T-cell (primary cell): ENCODE data around the gene EPO. TPM values are rescaled to one million over a fixed set of nuclear protein-coding genes. Genes with fewer than 3 reads are reported as not detected.
"Not testable (repeated sequence)": the region's sequence is repeated elsewhere in the genome, so short reads cannot be mapped to it uniquely, and the experiment has no call there.

ENCODE experiments used
- ATAC-seq, 4 experiments: fragments of 200-7000 bp in 3 of 4; fragments of 150-1000 bp in 1 of 4; cut with Tn5 transposase; replicated peaks in 1 of 4; 1 replicate in 3 of 4; 2 replicates in 1 of 4; pipeline ENCODE4 v1.10.0; 2021; ENCODE audit warnings: moderate library complexity in 3 of 4, mild to moderate bottlenecking in 2 of 4, moderate number of reproducible peaks in 1 of 4
- CTCF ChIA-PET, 2 donors: fragments of 300-600 bp; sonication (Branson Sonifier 250); formaldehyde crosslinking; loops; one replicate each; lab custom pipeline; 2022; ENCODE audit warnings: antibody characterized with exemption in 2 of 2; lab: Charles Lee
- POLR2A ChIA-PET, 2 donors: fragments of 300-600 bp; sonication (Branson Sonifier 250); formaldehyde crosslinking; loops; one replicate each; lab custom pipeline; 2022; ENCODE audit warnings: antibody characterized with exemption in 2 of 2; lab: Charles Lee
- DNase-seq, 35 experiments: peaks; one replicate each; pipeline versions ENCODE4 v3.0.0 to v3.0.0-alpha.2; 2013 to 2023
- H3K27ac ChIP-seq: one replicate; pipeline ENCODE4 v1.5.1; 2013; ENCODE audit warnings: low read length
- H3K27me3 ChIP-seq, 2 experiments: replicated peaks in 1 of 2; 1 replicate in 1 of 2; 2 replicates in 1 of 2; pipeline versions ENCODE4 v1.6.1 to v1.7.0; 2013; ENCODE audit warnings: low read length in 1 of 2, mixed read lengths in 1 of 2; ENCODE audit not compliant: control insufficient read depth in 2 of 2, insufficient read depth in 2 of 2; ENCODE audit errors: extremely low read depth in 1 of 2
- H3K36me3 ChIP-seq, 2 donors: 1 replicate in 1 of 2; 2 replicates in 1 of 2; pipeline versions ENCODE4 v1.6.1 to v1.7.0; 2013; ENCODE audit warnings: low read length in 1 of 2; ENCODE audit not compliant: control insufficient read depth in 2 of 2, insufficient read depth in 1 of 2; ENCODE audit errors: extremely low read depth in 1 of 2
- H3K4me1 ChIP-seq, 2 experiments: 1 replicate in 1 of 2; 2 replicates in 1 of 2; pipeline versions ENCODE4 v1.6.1 to v1.7.0; 2013; ENCODE audit warnings: low read length in 2 of 2, mixed read lengths in 1 of 2; ENCODE audit not compliant: insufficient read depth in 2 of 2, control insufficient read depth in 1 of 2; ENCODE audit errors: extremely low read depth in 1 of 2
- H3K4me3 ChIP-seq, 2 donors: 1 replicate in 1 of 2; 2 replicates in 1 of 2; pipeline versions ENCODE4 v1.5.1 to v1.7.0; 2013; ENCODE audit warnings: mild to moderate bottlenecking in 2 of 2, low read length in 1 of 2, moderate library complexity in 1 of 2; ENCODE audit not compliant: control insufficient read depth in 1 of 2; ENCODE audit errors: extremely low read depth in 1 of 2
- H3K9me3 ChIP-seq: 2 replicates; pipeline ENCODE4 v1.7.0; 2013
- H3K27ac Mint-ChIP-seq, 2 donors: one replicate each; pipeline ENCODE4 v1.8.0; 2020 to 2021; ENCODE audit warnings: mild to moderate bottlenecking in 2 of 2, mixed read lengths in 2 of 2
- H3K27me3 Mint-ChIP-seq, 2 donors: one replicate each; pipeline ENCODE4 v1.8.0; 2021 to 2022; ENCODE audit warnings: mixed read lengths in 2 of 2
- H3K36me3 Mint-ChIP-seq: one replicate; pipeline ENCODE4 v1.8.0; 2021; ENCODE audit warnings: mixed read lengths
- H3K4me1 Mint-ChIP-seq, 3 donors: one replicate each; pipeline ENCODE4 v1.8.0; 2020 to 2022; ENCODE audit warnings: mixed read lengths in 3 of 3, mild to moderate bottlenecking in 1 of 3
- H3K4me3 Mint-ChIP-seq, 3 donors: one replicate each; pipeline ENCODE4 v1.8.0; 2020 to 2022; ENCODE audit warnings: mild to moderate bottlenecking in 3 of 3, mixed read lengths in 3 of 3, moderate library complexity in 3 of 3
- H3K9me3 Mint-ChIP-seq, 3 donors: one replicate each; pipeline ENCODE4 v1.8.0; 2020 to 2022; ENCODE audit warnings: mixed read lengths in 3 of 3
- WGBS: methylation state at CpG from one replicate; pipeline ENCODE4 v1.1.5; 2013; ENCODE audit warnings: missing lambda C conversion rate; ENCODE audit not compliant: insufficient coverage; 5-methylcytosine and 5-hydroxymethylcytosine counted together
- total RNA-seq, 35 experiments: library from RNA in 6 of 35; stranded (reverse) in 6 of 35; fragments of 120-200 nt in 1 of 35; gene quantifications; one replicate each; pipeline versions ENCODE4 v1.2.1 to v1.2.4 and lab custom pipeline; 2013 to 2026

Gene EPO
- total RNA-seq, 5 donors from 2014 or later (not counting 1 experiment from before 2014, with no cell fraction given) = not detected

- CTCF ChIA-PET = interaction anchor here (0.7 to 2.3 kb wide), 2 partner anchors 19 to 1294 kb away, joined by 6 to 12 read pairs; partner anchors contain the start of gene POP7 (in 1 of the 2)
- H3K4me1 Mint-ChIP-seq, DNase-seq, POLR2A ChIA-PET, ATAC-seq, H3K27ac ChIP-seq, H3K4me1 ChIP-seq, H3K9me3 Mint-ChIP-seq, H3K4me3 ChIP-seq, H3K36me3 Mint-ChIP-seq, H3K4me3 Mint-ChIP-seq, H3K9me3 ChIP-seq, H3K36me3 ChIP-seq: not testable (repeated sequence)
- H3K27me3 ChIP-seq = peaks cover 0 to 77% of the 10 kb centered on the region in 2 experiments
- Mint-ChIP-seq H3K27me3 (peaks cover 42 to 50% of the 10 kb centered on the region in 2 donors), H3K27ac (peak overlapping the region in 1 of 2 donors; percentile 17)
- WGBS = no CpG with 5 or more reads among the region's 2 CpGs
These were observed 4.1 kb downstream of the EPO start for GRCh38 chr7:100724364-100724763.

- DNase-seq (no peak), ATAC-seq (no peak)
- peaks cover 3 to 7% (median 3%) of the 10 kb centered on the region in 3 donors for H3K4me1 Mint-ChIP-seq
- no peaks in the 10 kb centered on the region for H3K36me3 Mint-ChIP-seq
- H3K9me3 ChIP-seq = no peaks in the 10 kb centered on the region
- H3K36me3 ChIP-seq = no peaks in the 10 kb centered on the region
- peaks cover 24 to 36% of the 10 kb centered on the region in 2 donors for H3K27me3 Mint-ChIP-seq
- POLR2A ChIA-PET = no interaction called here
- 75% methylated on average over 10 of the region's 12 CpGs for WGBS
- H3K27me3 ChIP-seq = peaks cover 0 to 60% of the 10 kb centered on the region in 2 experiments
- H3K27ac ChIP-seq = no peak overlapping the region
- H3K4me3 ChIP-seq = no peak overlapping the region
- H3K9me3 Mint-ChIP-seq = no peaks in the 10 kb centered on the region
- H3K27ac Mint-ChIP-seq = no peak overlapping the region
- no peak overlapping the region for H3K4me3 Mint-ChIP-seq
- CTCF ChIA-PET = no interaction called here
- H3K4me1 ChIP-seq = peaks cover 0 to 3% of the 10 kb centered on the region in 2 experiments
These were observed 6.9 kb downstream of the EPO start for GRCh38 chr7:100726996-100727761.

- peaks cover 3 to 7% (median 3%) of the 10 kb centered on the region in 3 donors for H3K4me1 Mint-ChIP-seq
- H3K4me1 ChIP-seq = peaks cover 0 to 3% of the 10 kb centered on the region in 2 experiments
- no peak for ATAC-seq
- no peak overlapping the region for H3K27ac ChIP-seq
- peaks cover 0 to 55% of the 10 kb centered on the region in 2 experiments for H3K27me3 ChIP-seq
- no peaks in the 10 kb centered on the region for H3K36me3 ChIP-seq
- H3K27me3 Mint-ChIP-seq = peaks cover 15 to 30% of the 10 kb centered on the region in 2 donors
- H3K9me3 ChIP-seq = no peaks in the 10 kb centered on the region
- H3K27ac Mint-ChIP-seq = no peak overlapping the region
- H3K4me3 ChIP-seq = no peak overlapping the region
- ChIA-PET POLR2A (no interaction called here), CTCF (no interaction called here)
- H3K9me3 Mint-ChIP-seq = no peaks in the 10 kb centered on the region
- H3K4me3 Mint-ChIP-seq = no peak overlapping the region
- no peaks in the 10 kb centered on the region for H3K36me3 Mint-ChIP-seq
- DNase-seq = no peak
- 75% methylated on average over 6 of the region's 8 CpGs for WGBS
These were observed 7.9 kb downstream of the EPO start for GRCh38 chr7:100728196-100728595.

GRCh38 chr7:100730136-100730800 lies 10.0 kb downstream of the EPO start:
- Mint-ChIP-seq H3K27me3 (peaks cover 11 to 34% of the 10 kb centered on the region in 2 donors), H3K4me3 (no peak overlapping the region), H3K4me1 (peaks cover 3 to 9% (median 5%) of the 10 kb centered on the region in 3 donors), H3K27ac (no peak overlapping the region), H3K9me3 (no peaks in the 10 kb centered on the region), H3K36me3 (no peaks in the 10 kb centered on the region)
- POLR2A ChIA-PET = interaction anchor here in 1 of 2 donors (0.7 kb wide), 1 partner anchor 220 kb away, joined by 3 read pairs; no protein-coding TSS in a partner anchor
- 55% methylated on average over 2 of the region's 3 CpGs for whole genome bisulfite sequencing
- Histone ChIP-seq H3K27me3 (peaks cover 0 to 49% of the 10 kb centered on the region in 2 experiments), H3K4me3 (no peak overlapping the region), H3K4me1 (peaks cover 0 to under 1% of the 10 kb centered on the region in 2 experiments), H3K27ac (no peak overlapping the region), H3K9me3 (no peaks in the 10 kb centered on the region), H3K36me3 (no peaks in the 10 kb centered on the region)
- CTCF ChIA-PET = interaction anchor here (0.5 to 0.6 kb wide), 2 partner anchors 174 to 363 kb away, joined by 4 to 5 read pairs; no protein-coding TSS in a partner anchor
- DNase-seq (no peak), ATAC-seq (no peak)

- Mint-ChIP-seq H3K27ac (no peak overlapping the region), H3K27me3 (peaks cover 10 to 34% of the 10 kb centered on the region in 2 donors), H3K4me3 (no peak overlapping the region), H3K4me1 (peaks cover 2 to 7% (median 5%) of the 10 kb centered on the region in 3 donors), H3K9me3 (no peaks in the 10 kb centered on the region), H3K36me3 (no peaks in the 10 kb centered on the region)
- no peak for ATAC-seq
- no peak for DNase-seq
- ChIA-PET POLR2A (interaction anchor here in 1 of 2 donors (0.6 kb wide), 1 partner anchor 35 kb away, joined by 3 read pairs; no protein-coding TSS in a partner anchor), CTCF (no interaction called here)
- Histone ChIP-seq H3K4me3 (no peak overlapping the region), H3K36me3 (no peaks in the 10 kb centered on the region), H3K4me1 (no peaks in the 10 kb centered on the region), H3K27me3 (peaks cover 0 to 39% of the 10 kb centered on the region in 2 experiments), H3K9me3 (no peaks in the 10 kb centered on the region), H3K27ac (no peak overlapping the region)
- WGBS = 90% methylated on average over 2 of the region's 11 CpGs
These were observed 11.8 kb downstream of the EPO start for GRCh38 chr7:100731937-100732636.

GRCh38 chr7:100735730-100736129 lies 15.5 kb downstream of the EPO start:
- DNase-seq = no peak
- no peaks in the 10 kb centered on the region for H3K4me1 ChIP-seq
- no peak overlapping the region for H3K27ac ChIP-seq
- H3K27me3 ChIP-seq = peaks cover 0 to 29% of the 10 kb centered on the region in 2 experiments
- H3K4me3 ChIP-seq = no peak overlapping the region
- no peaks in the 10 kb centered on the region for H3K9me3 ChIP-seq
- CTCF ChIA-PET = no interaction called here
- Mint-ChIP-seq H3K9me3 (no peaks in the 10 kb centered on the region), H3K27ac (no peak overlapping the region), H3K4me1 (peaks cover 2 to 7% (median 5%) of the 10 kb centered on the region in 3 donors), H3K27me3 (peaks cover 0 to 22% of the 10 kb centered on the region in 2 donors), H3K36me3 (no peaks in the 10 kb centered on the region), H3K4me3 (no peak overlapping the region)
- POLR2A ChIA-PET = no interaction called here
- H3K36me3 ChIP-seq = no peaks in the 10 kb centered on the region
- no peak for ATAC-seq
- 100% methylated on average over 1 of the region's 7 CpGs for WGBS
